Thoracic aorta (tissue), 2 donors: ENCODE data around the gene TMEM123. TPM values are rescaled to one million over a fixed set of nuclear protein-coding genes. Genes with fewer than 3 reads are reported as not detected.

Experiments
- ATAC-seq: fragments of 150-250 bp; one replicate; pipeline ENCODE4 v1.8.0; 2017; ENCODE audit warnings: low read depth; ENCODE audit not compliant: insufficient number of reproducible peaks, low FRiP score
- DNase-seq: peaks from one replicate; pipeline ENCODE4 v3.0.0-alpha.2; 2020; ENCODE audit warnings: low spot score
- H3K27ac ChIP-seq, 2 donors: fragments of 200-600 bp; sonication (generic); 1 replicate in 1 of 2; 2 replicates in 1 of 2; pipeline ENCODE4 v1.5.1; 2016; ENCODE audit warnings: mild to moderate bottlenecking in 2 of 2, moderate library complexity in 2 of 2
- H3K27me3 ChIP-seq: fragments of 200-600 bp; sonication (generic); replicated peaks from 2 replicates; pipeline ENCODE4 v1.6.0; 2016; ENCODE audit warnings: mild to moderate bottlenecking; ENCODE audit not compliant: insufficient read depth
- H3K36me3 ChIP-seq: fragments of 200-600 bp; sonication (generic); one replicate; pipeline ENCODE4 v1.5.1; 2016
- H3K4me1 ChIP-seq, 2 donors: fragments of 200-600 bp; sonication (generic); 1 replicate in 1 of 2; 2 replicates in 1 of 2; pipeline versions ENCODE4 v1.5.1 to v1.6.0; 2016; ENCODE audit warnings: low read depth in 2 of 2, mild to moderate bottlenecking in 1 of 2; ENCODE audit not compliant: control insufficient read depth in 1 of 2
- H3K4me3 ChIP-seq: fragments of 200-600 bp; sonication (generic); 2 replicates; pipeline ENCODE4 v1.5.1; 2016; ENCODE audit warnings: mild to moderate bottlenecking
- H3K9me3 ChIP-seq: fragments of 200-600 bp; sonication (generic); 2 replicates; pipeline ENCODE4 v1.5.1; 2016
- total RNA-seq, 2 donors: library from RNA; depleted of rRNA; stranded (reverse); fragments of >200 nt; gene quantifications; one replicate each; pipeline versions ENCODE4 v1.1.0 to v1.2.3, GENCODE V29; 2016
- TF ChIP-seq, protein P1 (sequence below): fragments of 200-600 bp; sonication (generic); IDR thresholded peaks from one replicate; pipeline ENCODE4 v1.5.1; 2019; ENCODE audit warnings: antibody characterized with exemption

TMEM123 gene
- total RNA-seq, 2 donors from 2014 or later, result 50.8 to 77.5 TPM

DNA sequence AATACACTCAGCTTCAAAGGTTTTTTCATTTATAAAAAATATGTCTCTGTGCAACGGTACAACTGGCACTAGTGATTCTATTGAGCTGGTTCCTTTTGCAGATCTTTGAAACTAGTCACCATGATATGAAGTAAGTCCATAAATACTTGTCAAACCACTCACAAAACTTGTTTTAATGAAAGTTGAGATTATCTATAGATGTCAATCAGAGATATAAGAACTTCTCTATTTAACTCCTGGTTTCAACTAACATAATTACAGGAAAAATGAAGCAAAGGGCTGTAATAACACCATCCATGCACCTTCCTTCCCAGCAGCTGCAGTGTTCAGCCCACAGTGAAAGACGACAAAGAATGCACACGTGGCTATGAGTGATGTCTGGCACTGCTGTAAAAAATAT lies 44.7 kb downstream of the TMEM123 start:
- Histone ChIP-seq H3K36me3 (no peaks in the 10 kb centered on the region), H3K27me3 (no peaks in the 10 kb centered on the region), H3K4me3 (no peak overlapping the region), H3K9me3 (no peaks in the 10 kb centered on the region), H3K4me1 (peaks cover 0 to 6% of the 10 kb centered on the region in 2 donors), H3K27ac (no peak overlapping the region)
- ATAC-seq (no peak), DNase-seq (no peak)
- TF ChIP-seq, protein P1, sequence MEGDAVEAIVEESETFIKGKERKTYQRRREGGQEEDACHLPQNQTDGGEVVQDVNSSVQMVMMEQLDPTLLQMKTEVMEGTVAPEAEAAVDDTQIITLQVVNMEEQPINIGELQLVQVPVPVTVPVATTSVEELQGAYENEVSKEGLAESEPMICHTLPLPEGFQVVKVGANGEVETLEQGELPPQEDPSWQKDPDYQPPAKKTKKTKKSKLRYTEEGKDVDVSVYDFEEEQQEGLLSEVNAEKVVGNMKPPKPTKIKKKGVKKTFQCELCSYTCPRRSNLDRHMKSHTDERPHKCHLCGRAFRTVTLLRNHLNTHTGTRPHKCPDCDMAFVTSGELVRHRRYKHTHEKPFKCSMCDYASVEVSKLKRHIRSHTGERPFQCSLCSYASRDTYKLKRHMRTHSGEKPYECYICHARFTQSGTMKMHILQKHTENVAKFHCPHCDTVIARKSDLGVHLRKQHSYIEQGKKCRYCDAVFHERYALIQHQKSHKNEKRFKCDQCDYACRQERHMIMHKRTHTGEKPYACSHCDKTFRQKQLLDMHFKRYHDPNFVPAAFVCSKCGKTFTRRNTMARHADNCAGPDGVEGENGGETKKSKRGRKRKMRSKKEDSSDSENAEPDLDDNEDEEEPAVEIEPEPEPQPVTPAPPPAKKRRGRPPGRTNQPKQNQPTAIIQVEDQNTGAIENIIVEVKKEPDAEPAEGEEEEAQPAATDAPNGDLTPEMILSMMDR, result no peak

DNA sequence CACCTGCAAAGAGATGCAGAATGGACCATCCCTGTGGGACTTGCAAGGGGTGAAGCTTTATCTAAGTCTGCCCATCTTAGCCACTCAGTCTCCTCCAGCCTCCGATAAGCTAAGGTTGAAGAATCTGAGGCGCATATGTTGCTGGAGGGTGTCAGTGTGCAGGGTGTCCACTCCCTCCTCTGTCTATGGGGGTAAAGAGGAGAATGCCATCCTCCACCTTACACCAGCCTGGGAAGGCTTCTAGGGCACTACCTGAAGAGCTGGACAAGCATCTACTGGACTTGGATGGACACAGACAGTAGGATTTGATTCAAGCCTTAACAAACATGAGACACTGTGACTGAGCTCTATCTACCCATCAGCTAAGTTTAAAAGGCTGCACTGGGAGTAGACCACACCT lies 46.5 kb downstream of the TMEM123 start:
- DNase-seq, result no peak
- TF ChIP-seq, protein P1, result no peak
- H3K4me1 ChIP-seq, result peaks cover 0 to 6% of the 10 kb centered on the region in 2 donors

DNA sequence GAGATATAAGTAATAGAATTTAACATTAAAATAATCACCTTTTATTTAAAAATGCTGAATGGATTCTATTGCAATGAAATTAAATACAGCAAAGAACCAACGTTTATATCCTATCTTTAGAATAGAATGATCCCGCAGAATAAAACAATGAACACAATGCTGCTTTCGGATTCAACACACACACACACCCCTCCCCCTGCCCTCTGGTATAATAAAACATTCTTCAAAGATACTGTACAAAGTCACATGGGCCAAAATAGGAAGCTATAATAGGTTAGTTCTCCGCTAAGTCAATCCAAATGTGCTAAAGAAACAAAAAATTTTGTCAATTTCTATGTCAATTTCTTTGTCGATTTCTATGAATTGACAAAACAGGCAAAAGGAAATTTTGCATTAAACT lies 47.1 kb downstream of the TMEM123 start:
- Histone ChIP-seq H3K4me3 (no peak overlapping the region), H3K4me1 (peaks cover 0 to 6% of the 10 kb centered on the region in 2 donors), H3K36me3 (no peaks in the 10 kb centered on the region), H3K9me3 (no peaks in the 10 kb centered on the region), H3K27me3 (no peaks in the 10 kb centered on the region), H3K27ac (no peak overlapping the region)
- TF ChIP-seq, protein P1, result no peak
- DNase-seq, result no peak
- ATAC-seq, result no peak

More for the DNA sequence above, 46.5 kb downstream of the TMEM123 start:
- Histone ChIP-seq H3K9me3 (no peaks in the 10 kb centered on the region), H3K27me3 (no peaks in the 10 kb centered on the region), H3K27ac (no peak overlapping the region), H3K4me3 (no peak overlapping the region), H3K36me3 (no peaks in the 10 kb centered on the region)
- no peak for ATAC-seq

DNA sequence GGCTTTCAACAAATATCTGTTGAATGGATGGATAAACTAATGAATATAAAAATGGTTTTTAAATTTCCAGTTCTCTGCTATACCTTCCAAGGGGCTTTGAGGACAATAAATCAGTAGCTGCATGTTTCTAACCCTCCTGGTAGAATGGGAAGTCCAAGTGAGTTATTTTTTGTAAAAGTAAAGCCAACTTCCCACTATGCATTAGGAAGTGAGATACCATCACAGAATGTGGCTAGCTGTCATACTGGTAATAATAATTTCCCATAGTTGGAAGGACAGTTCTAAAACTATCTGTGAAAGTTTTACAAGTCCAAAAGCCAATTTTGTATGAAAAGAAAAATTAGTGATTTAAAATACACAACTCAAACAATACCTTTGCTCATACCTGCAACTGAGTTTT lies 50.0 kb downstream of the TMEM123 start:
- no peak for DNase-seq
- ATAC-seq, result no peak
- Histone ChIP-seq H3K27ac (no peak overlapping the region), H3K36me3 (no peaks in the 10 kb centered on the region), H3K4me1 (peaks cover 0 to 7% of the 10 kb centered on the region in 2 donors), H3K4me3 (no peak overlapping the region), H3K9me3 (no peaks in the 10 kb centered on the region), H3K27me3 (no peaks in the 10 kb centered on the region)
- TF ChIP-seq, protein P1, result no peak

DNA sequence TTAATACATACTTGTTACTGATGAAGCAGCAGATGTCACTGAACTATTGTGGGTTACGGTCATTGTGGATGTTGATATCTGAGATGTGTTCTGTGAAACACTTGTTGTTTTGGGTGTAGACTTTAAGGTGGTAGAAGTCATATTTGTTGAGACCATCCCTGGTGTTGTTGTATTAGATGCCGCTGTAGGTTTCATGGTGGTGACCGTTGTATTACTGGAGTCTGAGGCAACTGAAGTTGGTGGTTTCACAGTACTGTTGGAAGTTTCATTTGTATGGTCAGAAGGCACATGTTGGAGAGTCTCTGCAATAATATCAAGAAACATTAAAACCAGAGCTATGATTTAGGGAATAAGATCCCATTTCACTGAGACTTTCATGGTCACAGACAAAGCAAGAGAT lies 50.7 kb downstream of the TMEM123 start:
- no peaks in the 10 kb centered on the region for H3K9me3 ChIP-seq
- no peak overlapping the region for H3K27ac ChIP-seq
- no peaks in the 10 kb centered on the region for H3K36me3 ChIP-seq
- TF ChIP-seq, protein P1, result no peak
- ATAC-seq (no peak), DNase-seq (no peak)
- H3K4me1 ChIP-seq, result peaks cover 0 to 3% of the 10 kb centered on the region in 2 donors
- H3K27me3 ChIP-seq, result no peaks in the 10 kb centered on the region
- no peak overlapping the region for H3K4me3 ChIP-seq
